ENCODE results near the gene KCNH1. TPM values are rescaled to one million over a fixed set of nuclear protein-coding genes. Genes with fewer than 3 reads are reported as not detected.

Gene KCNH1
- total RNA-seq, 1 donor from 2014 or later, result not detected

GRCh38 chr1:210627755-210628154 lies 506.2 kb downstream of the KCNH1 start:
- DNase-seq, result no peak
- peaks cover 2% of the 10 kb centered on the region for H3K36me3 Mint-ChIP-seq (ENCODE audit: low read depth)
- H3K27ac Mint-ChIP-seq, result no peak overlapping the region
- no peak for ATAC-seq (ENCODE audit: low read depth)
- intact Hi-C loops (cut with micrococcal nuclease), result no loop called here
- ChIA-PET CTCF (no interaction called here), POLR2A (no interaction called here)
- H3K27me3 Mint-ChIP-seq, result no peaks in the 10 kb centered on the region
- H3K4me1 Mint-ChIP-seq, result no peaks in the 10 kb centered on the region
- no peak for TF ChIP-seq CTCF (IDR thresholded peaks at IDR 0.05)
- no peaks in the 10 kb centered on the region for H3K9me3 Mint-ChIP-seq
- H3K4me3 Mint-ChIP-seq, result no peak overlapping the region

Other genes with a start within 250 kb of the KCNH1 start
- gene RCOR3, start 125.2 kb upstream of the KCNH1 start, total RNA-seq, result 59.3 and 72.3 TPM in 2 replicates
- gene TRAF5, start 192.7 kb upstream of the KCNH1 start, total RNA-seq, result 61.4 and 73.1 TPM in 2 replicates

Data from activated B cell treated with CpG ODN at 0.5 μM for 24 hours (primary cell).